Thoracic aorta (tissue), 2 donors: ENCODE data around the gene SPATA13. TPM values are rescaled to one million over a fixed set of nuclear protein-coding genes. Genes with fewer than 3 reads are reported as not detected.

Experiments
- ATAC-seq: fragments of 150-250 bp; one replicate; pipeline ENCODE4 v1.8.0; 2017; ENCODE audit warnings: low read depth; ENCODE audit not compliant: insufficient number of reproducible peaks, low FRiP score
- DNase-seq: peaks from one replicate; pipeline ENCODE4 v3.0.0-alpha.2; 2020; ENCODE audit warnings: low spot score
- H3K27ac ChIP-seq, 2 donors: fragments of 200-600 bp; sonication (generic); 1 replicate in 1 of 2; 2 replicates in 1 of 2; pipeline ENCODE4 v1.5.1; 2016; ENCODE audit warnings: mild to moderate bottlenecking in 2 of 2, moderate library complexity in 2 of 2
- H3K27me3 ChIP-seq: fragments of 200-600 bp; sonication (generic); replicated peaks from 2 replicates; pipeline ENCODE4 v1.6.0; 2016; ENCODE audit warnings: mild to moderate bottlenecking; ENCODE audit not compliant: insufficient read depth
- H3K36me3 ChIP-seq: fragments of 200-600 bp; sonication (generic); one replicate; pipeline ENCODE4 v1.5.1; 2016
- H3K4me1 ChIP-seq, 2 donors: fragments of 200-600 bp; sonication (generic); 1 replicate in 1 of 2; 2 replicates in 1 of 2; pipeline versions ENCODE4 v1.5.1 to v1.6.0; 2016; ENCODE audit warnings: low read depth in 2 of 2, mild to moderate bottlenecking in 1 of 2; ENCODE audit not compliant: control insufficient read depth in 1 of 2
- H3K4me3 ChIP-seq: fragments of 200-600 bp; sonication (generic); 2 replicates; pipeline ENCODE4 v1.5.1; 2016; ENCODE audit warnings: mild to moderate bottlenecking
- H3K9me3 ChIP-seq: fragments of 200-600 bp; sonication (generic); 2 replicates; pipeline ENCODE4 v1.5.1; 2016
- CTCF ChIP-seq: fragments of 200-600 bp; sonication (generic); IDR thresholded peaks from one replicate; pipeline ENCODE4 v1.5.1; 2019; ENCODE audit warnings: antibody characterized with exemption
- total RNA-seq, 2 donors: library from RNA; depleted of rRNA; stranded (reverse); fragments of >200 nt; gene quantifications; one replicate each; pipeline versions ENCODE4 v1.1.0 to v1.2.3, GENCODE V29; 2016

The SPATA13 gene
- total RNA-seq, 2 donors from 2014 or later, result 14.5 to 33.4 TPM

DNA sequence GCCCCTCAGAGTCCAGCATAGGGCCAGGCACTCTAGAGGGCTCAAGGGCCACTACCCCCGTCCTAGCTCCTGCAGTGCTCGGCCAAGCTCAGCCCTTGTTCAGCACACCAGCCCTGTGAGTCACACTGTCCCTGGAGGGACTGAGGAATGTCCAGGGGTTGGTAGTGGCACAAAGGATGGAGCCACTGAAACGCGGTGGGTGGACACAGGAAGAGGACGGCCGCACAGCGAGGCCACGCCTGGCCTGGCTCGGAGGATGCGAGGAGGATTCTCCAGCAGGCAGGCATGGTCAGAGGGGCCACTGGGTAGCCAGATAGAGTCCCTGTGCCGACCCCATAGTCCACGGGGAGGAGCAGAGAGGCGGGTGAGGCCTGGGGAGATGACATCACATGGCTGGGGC, 194.6 kb downstream of the SPATA13 start:
- H3K36me3 ChIP-seq, result no peaks in the 10 kb centered on the region
- no peaks in the 10 kb centered on the region for H3K27me3 ChIP-seq
- no peak for TF ChIP-seq CTCF
- no peaks in the 10 kb centered on the region for H3K4me1 ChIP-seq
- no peaks in the 10 kb centered on the region for H3K9me3 ChIP-seq
- H3K4me3 ChIP-seq, result no peak overlapping the region
- DNase-seq (no peak), ATAC-seq (no peak)
- no peak overlapping the region for H3K27ac ChIP-seq

DNA sequence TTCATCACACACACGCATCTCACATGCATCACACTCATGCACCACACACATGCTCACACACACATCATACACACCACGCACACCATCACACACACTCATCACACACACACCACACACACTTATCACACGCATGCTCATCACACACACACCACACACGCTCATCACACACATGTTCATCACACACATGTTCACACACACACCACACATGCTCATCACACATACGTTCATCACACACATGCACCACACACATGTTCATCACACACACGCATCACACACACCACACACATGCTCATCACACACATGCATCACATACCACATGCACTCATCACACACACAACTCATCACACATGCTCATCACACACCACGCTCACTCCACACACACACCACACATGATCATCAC, 195.8 kb downstream of the SPATA13 start:
- H3K4me3 ChIP-seq, result no peak overlapping the region
- no peaks in the 10 kb centered on the region for H3K9me3 ChIP-seq
- no peak for TF ChIP-seq CTCF
- H3K27me3 ChIP-seq, result no peaks in the 10 kb centered on the region
- H3K27ac ChIP-seq, result no peak overlapping the region
- ATAC-seq (no peak), DNase-seq (no peak)
- no peaks in the 10 kb centered on the region for H3K4me1 ChIP-seq
- H3K36me3 ChIP-seq, result no peaks in the 10 kb centered on the region

Other genes starting within 250 kb of the SPATA13 start
- gene C1QTNF9, start 148.9 kb downstream of the SPATA13 start, total RNA-seq, result under 1 TPM in 1 of 2 donors, not detected in 1; 0.41 TPM